HG03139 (cell line): ENCODE results near the gene PTPDC1.

Experiments
- ATAC-seq: cut with Tn5 transposase; IDR thresholded peaks from one replicate; pipeline ENCODE4 v1.9.1; 2021; ENCODE audit not compliant: unreplicated experiment

Gene PTPDC1

DNA sequence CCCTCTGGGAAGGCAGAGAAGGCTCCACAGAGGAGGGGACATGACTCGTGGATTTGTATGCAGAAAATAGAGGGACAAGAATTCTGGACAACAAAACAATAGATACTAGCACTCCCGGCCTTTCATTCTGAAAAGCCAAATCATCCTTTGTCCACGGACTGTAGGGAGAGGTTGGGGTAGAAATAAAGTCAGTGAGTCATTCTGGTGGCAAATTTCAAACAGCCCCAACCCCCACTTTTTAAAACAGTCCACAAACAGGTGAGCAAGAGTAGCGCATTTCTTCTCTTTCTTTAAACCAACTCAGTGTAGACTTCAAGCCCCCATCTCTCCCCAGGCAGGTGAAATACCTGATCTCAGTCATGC is 56.1 kb downstream of the PTPDC1 start:
- no peak for ATAC-seq

DNA sequence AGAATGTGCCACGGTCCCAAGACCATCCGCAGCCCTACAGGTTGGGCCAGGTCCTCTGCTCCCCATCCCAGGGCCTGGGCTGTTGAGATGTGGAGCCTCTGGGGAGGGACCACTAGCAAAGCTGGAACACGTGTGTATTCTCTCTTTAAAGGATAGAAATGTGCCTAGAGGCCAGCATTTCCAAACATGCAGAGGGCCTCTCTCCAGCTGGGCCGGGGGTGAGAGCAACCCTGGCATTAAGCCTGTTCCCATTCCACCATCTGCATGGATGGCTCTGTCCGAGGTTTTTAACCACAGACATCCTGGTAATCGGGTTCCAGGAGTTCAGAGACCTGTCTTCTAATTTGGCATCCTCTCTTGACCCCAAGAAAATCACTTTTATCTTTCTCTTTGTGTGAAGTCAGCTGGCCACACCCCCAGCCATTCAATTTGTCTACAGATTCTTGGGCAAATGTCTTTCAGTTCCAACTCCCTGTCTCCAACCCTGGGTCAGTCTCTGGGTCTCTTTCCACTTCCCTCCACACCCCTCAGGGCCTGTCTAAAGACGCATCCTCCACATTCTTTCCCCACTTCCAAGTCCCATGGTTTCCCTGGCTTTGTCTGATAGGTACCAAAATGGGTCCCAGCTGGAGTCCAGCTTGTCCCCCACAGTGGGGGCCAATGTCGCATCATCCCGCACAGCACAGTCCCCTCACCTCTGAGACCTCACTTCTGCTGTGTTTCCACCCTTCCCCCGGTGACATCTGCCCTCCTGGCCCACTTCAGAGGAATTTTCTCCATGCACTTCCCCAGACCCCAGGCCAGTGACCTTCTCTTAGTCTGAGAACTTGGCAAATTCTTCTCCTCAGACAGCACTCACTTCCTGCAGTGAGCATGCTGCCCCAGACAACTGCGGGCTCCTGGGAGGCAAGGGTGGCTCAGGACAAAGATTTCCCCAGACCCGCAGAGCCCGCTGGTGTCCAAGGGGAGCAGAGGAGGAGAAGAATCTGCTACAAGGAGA is 56.8 kb downstream of the PTPDC1 start:
- no peak for ATAC-seq

DNA sequence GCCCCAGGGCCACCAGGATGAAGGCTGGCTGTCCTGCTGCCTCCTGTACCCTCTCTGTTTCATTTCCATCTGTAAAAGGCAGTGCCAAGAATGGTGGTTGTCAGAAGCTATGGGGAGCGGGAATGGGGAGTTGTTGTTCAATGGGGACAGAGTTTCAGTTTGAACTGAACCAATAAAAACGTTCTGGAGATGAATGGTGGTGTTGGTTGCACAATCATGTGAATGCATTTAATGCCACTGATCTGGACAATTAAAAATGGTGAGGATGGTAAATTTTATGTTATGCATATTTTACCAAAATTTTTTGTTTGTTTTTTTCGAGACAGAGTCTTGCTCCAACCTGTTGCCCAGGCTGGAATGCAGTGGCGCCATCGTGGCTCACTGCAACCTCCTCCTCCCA is 58.1 kb downstream of the PTPDC1 start:
- ATAC-seq: no peak

DNA sequence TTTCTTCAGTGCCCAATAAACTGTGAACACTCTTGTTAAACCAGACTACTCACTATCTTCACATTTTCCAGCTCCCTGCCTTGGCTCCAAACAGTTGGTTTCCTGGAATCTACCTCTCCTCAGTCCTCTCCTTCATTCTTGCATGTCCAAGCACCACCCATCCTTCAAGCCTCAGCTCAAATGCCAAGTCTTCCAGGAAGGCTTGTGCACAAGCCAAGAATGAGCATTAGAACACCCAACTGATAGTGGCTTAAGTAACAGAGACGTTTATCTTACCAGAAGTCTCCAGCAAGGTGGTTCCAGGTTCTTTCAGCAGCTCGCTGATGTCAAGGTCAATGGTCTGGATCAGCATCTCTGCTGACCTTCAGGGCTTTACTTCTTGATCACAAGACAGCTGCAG is 60.1 kb downstream of the PTPDC1 start:
- ATAC-seq: no peak

DNA sequence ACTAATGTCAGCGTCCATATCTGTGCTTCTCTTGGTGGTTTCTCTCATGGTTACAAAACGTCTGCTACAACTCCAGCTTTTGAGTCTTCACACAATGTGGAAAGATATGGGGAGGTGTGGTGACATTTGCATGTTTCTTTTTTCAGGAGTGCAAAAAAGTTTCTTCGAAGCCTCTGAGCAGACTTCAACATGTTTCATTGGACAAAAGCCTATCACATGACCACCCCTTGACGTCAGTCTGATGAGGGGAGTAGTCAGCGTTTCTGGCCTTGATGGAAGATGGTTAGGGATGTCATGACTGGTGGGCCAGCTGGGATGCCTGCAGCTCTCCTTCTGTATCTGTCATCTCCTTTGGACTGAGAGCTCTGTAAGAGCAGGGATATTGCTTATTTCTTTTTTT is 61.4 kb downstream of the PTPDC1 start:
- no peak for ATAC-seq

GRCh38 chr9:94147776-94148175 is 63.5 kb downstream of the PTPDC1 start:
- ATAC-seq: no peak

- no peak for ATAC-seq
Observed at GRCh38 chr9:94148419-94148818, 64.2 kb downstream of the PTPDC1 start.

- ATAC-seq: no peak
Observed at GRCh38 chr9:94149696-94150095, 65.4 kb downstream of the PTPDC1 start.

DNA sequence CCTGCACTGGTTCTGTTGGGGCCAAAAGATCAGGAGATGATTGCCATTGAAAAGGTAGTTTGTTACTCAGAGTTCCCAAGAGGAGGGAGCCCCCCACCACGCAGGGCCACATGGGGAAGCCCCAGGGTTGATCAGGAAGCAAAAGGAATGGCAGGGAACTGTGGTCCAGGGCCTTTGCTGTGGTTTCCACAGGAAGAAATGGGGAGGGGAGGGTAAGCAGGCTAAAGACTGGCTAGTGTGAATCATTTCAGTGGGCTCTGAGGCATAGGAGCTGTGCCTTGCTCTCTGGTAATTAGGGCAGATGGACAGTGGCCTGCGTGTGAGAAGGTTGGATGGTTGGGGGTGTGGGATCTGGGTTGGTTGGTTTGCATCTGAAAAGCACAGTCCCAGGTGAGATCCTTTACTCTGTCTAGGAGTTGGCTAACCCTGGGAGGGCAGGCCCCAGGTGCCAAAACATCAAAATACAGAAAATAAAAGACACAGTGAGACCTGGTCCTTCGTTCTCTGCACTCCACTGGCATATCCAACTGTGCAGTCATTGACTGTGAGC is 66.1 kb downstream of the PTPDC1 start:
- ATAC-seq: no peak

DNA sequence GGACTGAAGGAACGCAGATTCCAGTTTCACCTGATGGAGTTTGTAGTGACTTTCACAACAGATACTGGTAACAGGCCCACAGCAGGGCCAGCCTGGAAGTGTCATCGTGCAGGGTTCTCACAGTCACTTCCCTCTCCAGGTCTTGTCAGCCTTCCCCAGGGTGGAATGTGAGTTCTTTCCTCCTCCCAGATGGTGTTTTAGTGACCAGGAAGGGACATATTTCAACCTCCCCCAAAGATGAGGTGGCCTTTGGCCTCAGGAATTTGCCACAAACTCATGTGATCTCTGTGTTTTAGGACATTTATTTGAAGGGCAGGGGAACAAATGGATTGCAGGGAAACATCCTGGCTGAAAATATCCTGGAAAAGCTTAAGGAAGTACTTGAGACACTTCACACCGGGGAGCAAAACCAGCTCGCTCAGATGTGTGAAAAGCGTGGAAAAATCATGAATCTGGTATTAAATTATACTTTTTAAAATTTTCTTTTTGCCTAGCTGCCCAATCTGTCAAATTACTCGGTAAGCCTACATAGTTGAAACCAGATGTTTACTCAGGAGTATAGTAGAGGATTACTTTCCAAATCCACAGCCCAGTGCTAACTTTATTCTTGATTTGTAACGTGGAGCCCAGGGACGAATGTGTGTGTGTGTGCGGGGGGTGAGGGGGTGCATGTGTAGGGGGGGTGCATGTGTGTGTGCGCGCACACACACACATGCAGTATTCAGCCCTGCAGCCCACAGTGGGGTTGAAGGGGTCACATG is 66.8 kb downstream of the PTPDC1 start:
- no peak for ATAC-seq

DNA sequence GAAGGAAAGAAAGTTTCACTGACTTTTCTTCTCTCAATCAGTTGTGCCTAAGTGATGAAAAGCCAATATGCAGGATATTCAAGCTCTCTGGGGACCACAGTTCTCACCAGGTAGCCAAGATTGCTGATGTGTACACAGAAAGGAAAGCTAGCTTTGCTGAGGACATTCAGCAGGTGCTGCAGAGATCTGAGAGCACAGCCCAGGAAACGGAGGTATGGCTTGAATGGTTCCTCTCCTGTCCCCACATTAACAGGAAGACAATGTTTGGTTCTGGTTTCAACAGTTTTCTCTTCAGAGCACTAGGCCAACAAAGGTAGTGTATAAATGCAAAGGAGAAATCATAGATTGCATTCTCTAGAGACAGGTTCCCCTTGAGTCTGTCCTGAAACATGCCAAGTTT is 69.6 kb downstream of the PTPDC1 start:
- no peak for ATAC-seq

GRCh38 chr9:94156348-94157049 is 72.2 kb downstream of the PTPDC1 start:
- ATAC-seq: no peak

GRCh38 chr9:94157050-94157801 is 73.0 kb downstream of the PTPDC1 start:
- no peak for ATAC-seq
